Activated B cell treated with CpG ODN at 0.5 μM for 24 hours (primary cell): Measurements from ENCODE around the gene GGA2. TPM values are rescaled to one million over a fixed set of nuclear protein-coding genes. Genes with fewer than 3 reads are reported as not detected.

ENCODE experiments used
- ATAC-seq: fragments of 200-7000 bp; cut with Tn5 transposase; one replicate; pipeline ENCODE4 v1.10.0; 2021; ENCODE audit warnings: low read depth, mild to moderate bottlenecking, moderate library complexity
- CTCF ChIA-PET: fragments of 350-600 bp; sonication (Branson Sonifier 250); formaldehyde crosslinking; loops from one replicate; lab custom pipeline; 2021; ENCODE audit warnings: antibody characterized with exemption; lab: Charles Lee
- POLR2A ChIA-PET: fragments of 350-600 bp; sonication (Branson Sonifier 250); formaldehyde crosslinking; loops from one replicate; lab custom pipeline; 2021; ENCODE audit warnings: antibody characterized with exemption; lab: Charles Lee
- DNase-seq: peaks from one replicate; pipeline ENCODE4 v3.0.0; 2022
- H3K27ac Mint-ChIP-seq: one replicate; pipeline ENCODE4 v1.8.0; 2020; ENCODE audit warnings: mixed read lengths
- H3K27me3 Mint-ChIP-seq: one replicate; pipeline ENCODE4 v1.8.0; 2021; ENCODE audit warnings: mixed read lengths
- H3K36me3 Mint-ChIP-seq: one replicate; pipeline ENCODE4 v1.8.0; 2021; ENCODE audit warnings: low read depth, mixed read lengths
- H3K4me1 Mint-ChIP-seq: one replicate; pipeline ENCODE4 v1.8.0; 2021; ENCODE audit warnings: mixed read lengths
- H3K4me3 Mint-ChIP-seq: one replicate; pipeline ENCODE4 v1.8.0; 2020; ENCODE audit warnings: mild to moderate bottlenecking, mixed read lengths
- H3K9me3 Mint-ChIP-seq: one replicate; pipeline ENCODE4 v1.8.0; 2020; ENCODE audit warnings: mixed read lengths
- intact Hi-C: fragments of 100-400 bp; cut with micrococcal nuclease; formaldehyde crosslinking; loops from one replicate; pipeline ENCODE4 v1.15.1; 2024
- total RNA-seq: library from RNA; stranded (reverse); gene quantifications from 2 replicates; pipeline ENCODE4 v1.2.3, GENCODE V29; 2022
- TF ChIP-seq, protein P1 (sequence below): fragments of 200-600 bp; IDR thresholded peaks from one replicate; pipeline ENCODE4 v1.8.0; 2022; ENCODE audit warnings: antibody characterized with exemption, mild to moderate bottlenecking

Gene GGA2
- total RNA-seq, 1 donor from 2014 or later: 281 TPM

DNA sequence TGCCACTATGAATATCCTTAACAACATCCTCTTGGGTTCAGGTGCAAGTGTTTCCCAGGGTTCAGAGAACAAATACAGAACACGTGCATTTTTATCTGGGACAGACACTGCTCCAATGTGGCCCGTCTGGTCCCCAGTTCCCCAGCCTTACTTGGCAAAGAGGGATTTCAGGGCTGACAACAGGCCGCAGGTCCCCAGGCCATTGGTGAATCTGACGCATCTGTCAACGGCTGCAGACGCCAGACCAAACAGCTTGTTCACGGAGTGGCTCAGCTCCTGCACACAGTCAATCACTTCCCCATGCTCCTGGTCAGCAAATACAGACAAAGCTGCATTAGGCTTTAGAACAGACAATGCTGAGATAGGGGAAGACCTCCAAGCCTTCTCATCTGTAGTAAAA is 93.5 kb downstream of the GGA2 start:
- TF ChIP-seq, protein P1, sequence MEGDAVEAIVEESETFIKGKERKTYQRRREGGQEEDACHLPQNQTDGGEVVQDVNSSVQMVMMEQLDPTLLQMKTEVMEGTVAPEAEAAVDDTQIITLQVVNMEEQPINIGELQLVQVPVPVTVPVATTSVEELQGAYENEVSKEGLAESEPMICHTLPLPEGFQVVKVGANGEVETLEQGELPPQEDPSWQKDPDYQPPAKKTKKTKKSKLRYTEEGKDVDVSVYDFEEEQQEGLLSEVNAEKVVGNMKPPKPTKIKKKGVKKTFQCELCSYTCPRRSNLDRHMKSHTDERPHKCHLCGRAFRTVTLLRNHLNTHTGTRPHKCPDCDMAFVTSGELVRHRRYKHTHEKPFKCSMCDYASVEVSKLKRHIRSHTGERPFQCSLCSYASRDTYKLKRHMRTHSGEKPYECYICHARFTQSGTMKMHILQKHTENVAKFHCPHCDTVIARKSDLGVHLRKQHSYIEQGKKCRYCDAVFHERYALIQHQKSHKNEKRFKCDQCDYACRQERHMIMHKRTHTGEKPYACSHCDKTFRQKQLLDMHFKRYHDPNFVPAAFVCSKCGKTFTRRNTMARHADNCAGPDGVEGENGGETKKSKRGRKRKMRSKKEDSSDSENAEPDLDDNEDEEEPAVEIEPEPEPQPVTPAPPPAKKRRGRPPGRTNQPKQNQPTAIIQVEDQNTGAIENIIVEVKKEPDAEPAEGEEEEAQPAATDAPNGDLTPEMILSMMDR: no peak
- Mint-ChIP-seq H3K36me3 (peaks cover 58% of the 10 kb centered on the region), H3K4me3 (no peak overlapping the region), H3K27ac (no peak overlapping the region), H3K4me1 (no peaks in the 10 kb centered on the region), H3K27me3 (no peaks in the 10 kb centered on the region), H3K9me3 (no peaks in the 10 kb centered on the region)
- intact Hi-C loops: no loop called here
- ChIA-PET POLR2A (no interaction called here), CTCF (no interaction called here)
- ATAC-seq (no peak), DNase-seq (no peak)

DNA sequence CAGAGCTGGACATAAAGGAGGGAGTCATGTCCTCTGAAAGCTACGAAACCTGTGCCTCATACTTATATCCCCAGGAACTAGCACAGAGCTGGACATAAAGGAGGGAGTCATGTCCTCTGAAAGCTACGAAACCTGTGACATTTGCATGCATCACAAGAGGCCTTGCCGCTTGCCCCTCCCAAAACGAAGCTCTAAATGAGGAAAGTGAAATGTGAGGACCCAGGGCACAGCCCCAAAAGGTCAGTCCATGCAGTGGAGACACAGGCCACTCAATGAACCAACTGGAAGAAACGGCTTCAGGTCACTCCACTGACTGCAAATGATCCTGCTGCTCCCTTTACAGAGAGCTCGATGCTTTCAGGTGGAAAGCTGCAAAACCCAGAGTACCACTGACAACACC is 95.6 kb downstream of the GGA2 start:
- CTCF ChIA-PET: interaction anchor here (0.7 kb wide), 1 partner anchor 21 kb away, joined by 4 read pairs; no protein-coding TSS in a partner anchor
- H3K27me3 Mint-ChIP-seq: no peaks in the 10 kb centered on the region

More for the DNA sequence above, 95.6 kb downstream of the GGA2 start:
- no peak for ATAC-seq
- intact Hi-C loops: no loop called here
- no peak for DNase-seq
- POLR2A ChIA-PET: no interaction called here
- H3K4me3 Mint-ChIP-seq: no peak overlapping the region
- H3K36me3 Mint-ChIP-seq: peaks cover 79% of the 10 kb centered on the region
- H3K27ac Mint-ChIP-seq: no peak overlapping the region
- H3K9me3 Mint-ChIP-seq: no peaks in the 10 kb centered on the region
- TF ChIP-seq, protein P1: no peak
- H3K4me1 Mint-ChIP-seq: no peaks in the 10 kb centered on the region

Other genes with a start within 250 kb of the GGA2 start
- not detected in 2 replicates for gene SCNN1B, start 208.2 kb downstream of the GGA2 start, total RNA-seq
- 19.3 and 20.2 TPM in 2 replicates for gene COG7, start 57.3 kb downstream of the GGA2 start, total RNA-seq
- gene EARS2, start 46.9 kb upstream of the GGA2 start, total RNA-seq: 24.9 and 27.5 TPM in 2 replicates
- gene UBFD1, start 47.2 kb upstream of the GGA2 start, total RNA-seq: 47.9 and 52.2 TPM in 2 replicates
- 68.4 and 74.5 TPM in 2 replicates for gene NDUFAB1, start 85.8 kb upstream of the GGA2 start, total RNA-seq
- gene PALB2, start 130.8 kb upstream of the GGA2 start, total RNA-seq: 16.0 and 19.8 TPM in 2 replicates
- 62.8 and 64.1 TPM in 2 replicates for gene DCTN5, start 131.0 kb upstream of the GGA2 start, total RNA-seq
- gene PLK1, start 168.4 kb upstream of the GGA2 start, total RNA-seq: 2.3 and 3.9 TPM in 2 replicates
- gene ERN2, start 202.7 kb upstream of the GGA2 start, total RNA-seq: not detected in 2 replicates
- not detected in 2 replicates for gene CHP2, start 244.5 kb upstream of the GGA2 start, total RNA-seq